ENCODE data around the gene SLC46A2. TPM values are rescaled to one million over a fixed set of nuclear protein-coding genes. Genes with fewer than 3 reads are reported as not detected.

Gene SLC46A2
- total and polyA plus RNA-seq, 2 of the 13 experiments (the other 11 are each of a cell fraction or from before 2014, with no cell fraction given), result not detected

GRCh38 chr9:112885324-112885723 lies 5.4 kb downstream of the SLC46A2 start (continued):
- TF ChIP-seq SIN3A (IDR thresholded peaks at IDR 0.05; ENCODE audit: borderline replicate concordance, low read depth, low read length), result no peak
- TF ChIP-seq ZFP41 (CRISPR knock-in tag; IDR thresholded peaks at IDR 0.05; ENCODE audit: borderline replicate concordance), result no peak
- no peak for TF ChIP-seq GATAD2A (CRISPR knock-in tag; IDR thresholded peaks at IDR 0.05)

- POLR2A ChIA-PET, result no interaction called here
Observed at GRCh38 chr9:112884721-112885120, 6.0 kb downstream of the SLC46A2 start.

More at GRCh38 chr9:112884721-112885120, 6.0 kb downstream of the SLC46A2 start:
- CTCF ChIA-PET (ENCODE audit: low intra/inter-chr PET ratio, low total read pairs), result no interaction called here
- H3K79me2 ChIP-seq (ENCODE audit: insufficient read depth, low read length), result no peaks in the 10 kb centered on the region
- in situ Hi-C loops (cut with HindIII; ENCODE audit: extremely low pct_ligation_motif_present, low pct_unique_long_range_greater_than_20kb) (no loop called here), intact Hi-C loops (cut with micrococcal nuclease; ENCODE audit: unreplicated experiment) (no loop called here)
- no peak overlapping the region for H3K9ac ChIP-seq (ENCODE audit: insufficient read depth, low read depth, low read length)
- ATAC-seq (no peak), FAIRE-seq (no peak), DNase-seq (ENCODE audit: low spot score) (no peak)
- no peaks in the 10 kb centered on the region for H3K36me3 ChIP-seq (replicated peaks in 1 of 2; ENCODE audit: control insufficient read depth in 1 of 2, insufficient read depth in 2 of 2, low read length in 2 of 2)
- H4K20me1 ChIP-seq (ENCODE audit: insufficient read depth, low read length), result no peaks in the 10 kb centered on the region
- TF ChIP-seq, protein P1, sequence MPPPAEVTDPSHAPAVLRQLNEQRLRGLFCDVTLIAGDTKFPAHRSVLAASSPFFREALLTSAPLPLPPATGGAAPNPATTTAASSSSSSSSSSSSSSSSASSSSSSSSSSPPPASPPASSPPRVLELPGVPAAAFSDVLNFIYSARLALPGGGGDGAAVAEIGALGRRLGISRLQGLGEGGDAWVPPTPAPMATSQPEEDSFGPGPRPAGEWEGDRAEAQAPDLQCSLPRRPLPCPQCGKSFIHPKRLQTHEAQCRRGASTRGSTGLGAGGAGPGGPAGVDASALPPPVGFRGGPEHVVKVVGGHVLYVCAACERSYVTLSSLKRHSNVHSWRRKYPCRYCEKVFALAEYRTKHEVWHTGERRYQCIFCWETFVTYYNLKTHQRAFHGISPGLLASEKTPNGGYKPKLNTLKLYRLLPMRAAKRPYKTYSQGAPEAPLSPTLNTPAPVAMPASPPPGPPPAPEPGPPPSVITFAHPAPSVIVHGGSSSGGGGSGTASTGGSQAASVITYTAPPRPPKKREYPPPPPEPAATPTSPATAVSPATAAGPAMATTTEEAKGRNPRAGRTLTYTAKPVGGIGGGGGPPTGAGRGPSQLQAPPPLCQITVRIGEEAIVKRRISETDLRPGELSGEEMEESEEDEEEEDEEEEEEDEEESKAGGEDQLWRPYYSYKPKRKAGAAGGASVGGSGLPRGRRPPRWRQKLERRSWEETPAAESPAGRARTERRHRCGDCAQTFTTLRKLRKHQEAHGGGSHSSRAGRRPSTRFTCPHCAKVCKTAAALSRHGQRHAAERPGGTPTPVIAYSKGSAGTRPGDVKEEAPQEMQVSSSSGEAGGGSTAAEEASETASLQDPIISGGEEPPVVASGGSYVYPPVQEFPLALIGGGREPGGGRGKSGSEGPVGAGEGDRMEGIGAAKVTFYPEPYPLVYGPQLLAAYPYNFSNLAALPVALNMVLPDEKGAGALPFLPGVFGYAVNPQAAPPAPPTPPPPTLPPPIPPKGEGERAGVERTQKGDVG (CRISPR knock-in tag; IDR thresholded peaks at IDR 0.05; ENCODE audit: borderline replicate concordance), result no peak
- H3K27ac ChIP-seq (ENCODE audit: extremely low read length, insufficient read depth, low read length), result no peak overlapping the region
- H3K9me3 ChIP-seq (ENCODE audit: low read length), result no peaks in the 10 kb centered on the region
- no peaks in the 10 kb centered on the region for H3K27me3 ChIP-seq (ENCODE audit: control insufficient read depth in 1 of 2, insufficient read depth in 2 of 2, low read length in 2 of 2)
- H3K4me2 ChIP-seq (ENCODE audit: low read depth, low read length), result no peak overlapping the region
- H3K4me3 ChIP-seq (replicated peaks in 1 of 3; ENCODE audit: insufficient read depth in 1 of 3, low read depth in 2 of 3, low read length in 3 of 3), result no peak overlapping the region
- BruUV-seq (replicated peaks), result no TSS peak
- 94% methylated on average over 5 of the region's 5 CpGs for WGBS (ENCODE audit: low lambda C conversion rate)
- H2AFZ ChIP-seq (ENCODE audit: low read length), result no peak overlapping the region
- H3K4me1 ChIP-seq (ENCODE audit: insufficient read depth, low read length), result no peaks in the 10 kb centered on the region
